PC-3 (cell line): Measurements from ENCODE around the gene GMDS. TPM values are rescaled to one million over a fixed set of nuclear protein-coding genes. Genes with fewer than 3 reads are reported as not detected.
A peak's percentile ranks its signal among the peaks of the same experiment; 100 is the strongest.

Source experiments
- ATAC-seq: fragments of 200-7000 bp; cut with Tn5 transposase; 2 replicates; pipeline ENCODE4 v1.9.1; 2020; ENCODE audit warnings: mild to moderate bottlenecking, moderate library complexity
- BruUV-seq: library from RNA; stranded (reverse); fragments of 400-500 nt; replicated peaks from 2 replicates; lab custom pipeline; 2021; lab: Mats Ljungman, UMichigan
- CTCF ChIA-PET: fragments of 300-600 bp; sonication (Branson Sonifier 250); formaldehyde crosslinking; loops from one replicate; lab custom pipeline; 2022; ENCODE audit warnings: antibody characterized with exemption; lab: Charles Lee
- POLR2A ChIA-PET: fragments of 300-600 bp; sonication (Branson Sonifier 250); formaldehyde crosslinking; loops from one replicate; lab custom pipeline; 2022; ENCODE audit warnings: antibody characterized with exemption; ENCODE audit not compliant: unreplicated experiment; lab: Charles Lee
- DNase-seq: peaks from one replicate; pipeline ENCODE4 v3.0.0-alpha.2; 2015
- H2AFZ ChIP-seq: fragments of 300-600 bp; sonication (generic); 2 replicates; pipeline ENCODE4 v1.6.0; 2016; ENCODE audit warnings: antibody characterized with exemption, low read length
- H3F3A ChIP-seq: fragments of 300-600 bp; sonication (generic); one replicate; pipeline ENCODE4 v1.6.0; 2017; ENCODE audit warnings: antibody characterized with exemption, low read length, control low read depth, mild to moderate bottlenecking; ENCODE audit not compliant: unreplicated experiment
- H3K27ac ChIP-seq: fragments of 300-600 bp; sonication (generic); 2 replicates; pipeline ENCODE4 v1.5.1; 2016; ENCODE audit warnings: mild to moderate bottlenecking, low read length
- H3K27me3 ChIP-seq: fragments of 300-600 bp; sonication (generic); 2 replicates; pipeline ENCODE4 v1.6.1; 2016; ENCODE audit warnings: low read length, mixed read lengths
- H3K36me3 ChIP-seq: fragments of 300-600 bp; sonication (generic); 2 replicates; pipeline ENCODE4 v1.6.1; 2016; ENCODE audit warnings: low read depth, mixed run types, low read length, mixed read lengths
- H3K4me1 ChIP-seq: fragments of 300-600 bp; sonication (generic); 2 replicates; pipeline ENCODE4 v1.5.1; 2016; ENCODE audit warnings: low read length; ENCODE audit not compliant: insufficient read depth
- H3K4me2 ChIP-seq: fragments of 300-600 bp; sonication (generic); 2 replicates; pipeline ENCODE4 v1.6.0; 2016; ENCODE audit warnings: low read length
- H3K4me3 ChIP-seq: fragments of 300-600 bp; sonication (generic); 2 replicates; pipeline ENCODE4 v1.5.1; 2016; ENCODE audit warnings: mild to moderate bottlenecking, low read length, mixed read lengths
- H3K79me2 ChIP-seq: fragments of 300-600 bp; sonication (generic); 2 replicates; pipeline ENCODE4 v1.6.1; 2017; ENCODE audit warnings: low read length, mixed read lengths
- H3K9ac ChIP-seq: fragments of 300-600 bp; sonication (generic); 2 replicates; pipeline ENCODE4 v1.6.0; 2016; ENCODE audit warnings: mild to moderate bottlenecking, low read length
- H3K9me2 ChIP-seq: fragments of 300-600 bp; sonication (generic); replicated peaks from 2 replicates; pipeline ENCODE4 v1.6.1; 2016; ENCODE audit warnings: mixed run types, low read length, mixed read lengths
- H3K9me3 ChIP-seq: fragments of 300-600 bp; sonication (generic); 2 replicates; pipeline ENCODE4 v1.6.1; 2016; ENCODE audit warnings: low read length, mixed read lengths
- H4K20me1 ChIP-seq: fragments of 300-600 bp; sonication (generic); 2 replicates; pipeline ENCODE4 v1.6.1; 2016; ENCODE audit warnings: low read length, mixed read lengths
- EZH2 ChIP-seq: fragments of 300-600 bp; sonication (generic); IDR thresholded peaks from one replicate; pipeline ENCODE4 v1.6.1; 2017; ENCODE audit warnings: antibody characterized with exemption, mild to moderate bottlenecking, low read length; ENCODE audit not compliant: unreplicated experiment
- EZH2phosphoT487 ChIP-seq: fragments of 300-600 bp; sonication (generic); IDR thresholded peaks from 2 replicates; pipeline ENCODE4 v1.6.1; 2018; ENCODE audit warnings: mild to moderate bottlenecking, antibody characterized with exemption, low read length, borderline replicate concordance
- intact Hi-C: fragments of 100-400 bp; cut with micrococcal nuclease; formaldehyde crosslinking; loops from 2 replicates; pipeline ENCODE4 v1.9.0; 2023
- total RNA-seq: library from RNA; depleted of rRNA; stranded (reverse); fragments of >200 nt; gene quantifications from 2 replicates; pipeline ENCODE4 v1.2.3, GENCODE V29; 2014
- TF ChIP-seq, protein P1 (sequence below): fragments of 300-600 bp; sonication (generic); conservative IDR thresholded peaks from 2 replicates; pipeline ENCODE4 v1.5.1; 2017; ENCODE audit warnings: antibody characterized with exemption, low read depth, mild to moderate bottlenecking, low read length

GMDS gene
- total RNA-seq, 1 experiment from 2014 or later: 18.3 TPM

DNA sequence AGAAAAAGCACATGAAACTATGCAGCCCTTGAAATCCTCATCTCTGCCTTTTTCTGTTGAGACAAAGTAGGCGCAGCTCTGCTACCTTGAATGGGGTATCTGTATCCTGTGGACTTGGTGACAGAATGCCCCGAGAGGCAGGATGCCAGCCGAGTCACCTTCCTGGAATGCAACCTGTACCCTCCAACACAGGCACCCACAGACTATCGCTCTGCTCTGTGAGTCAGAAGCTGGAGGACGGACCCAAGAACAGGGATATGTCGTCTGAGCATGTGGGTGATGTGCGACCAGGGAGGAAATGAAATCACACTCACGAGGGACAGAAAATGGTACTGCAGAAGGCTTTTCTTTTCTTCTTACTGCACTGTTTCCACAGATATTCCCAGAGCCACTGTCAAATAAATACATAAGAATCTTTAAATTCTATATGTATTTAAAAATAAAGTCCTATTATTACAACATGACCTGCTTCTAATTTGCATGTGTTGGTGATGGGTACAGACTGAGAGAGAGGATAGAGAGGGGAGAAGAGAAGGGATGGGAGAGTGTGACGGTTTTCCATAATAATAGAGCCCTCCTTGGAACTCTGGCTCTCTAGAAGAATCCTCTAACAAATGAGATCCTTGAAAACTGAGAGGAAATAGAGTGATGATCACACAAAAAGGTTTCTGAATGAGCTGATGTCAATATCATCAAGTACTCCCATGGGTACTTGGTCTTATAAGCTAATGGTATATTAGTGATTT, 327.6 kb downstream of the GMDS start:
- H3F3A ChIP-seq: peaks cover 10% of the 10 kb centered on the region
- H3K36me3 ChIP-seq: no peaks in the 10 kb centered on the region
- DNase-seq (peak; percentile 97), ATAC-seq (peak; percentile 94)
- peak overlapping the region; percentile 80 for H3K27ac ChIP-seq
- peak overlapping the region; percentile 17 for H3K9ac ChIP-seq
- no peak overlapping the region for H3K4me3 ChIP-seq
- H3K27me3 ChIP-seq: no peaks in the 10 kb centered on the region
- H3K4me2 ChIP-seq: peak overlapping the region; percentile 58
- intact Hi-C loops: loop anchor here (1.0 to 10.0 kb wide), 5 partner anchors 23 to 233 kb away; no protein-coding TSS in a partner anchor
- CTCF ChIA-PET: no interaction called here
- H3K9me3 ChIP-seq: no peaks in the 10 kb centered on the region
- H3K9me2 ChIP-seq: no peaks in the 10 kb centered on the region
- TF ChIP-seq EZH2phosphoT487: no peak
- TF ChIP-seq, protein P1, sequence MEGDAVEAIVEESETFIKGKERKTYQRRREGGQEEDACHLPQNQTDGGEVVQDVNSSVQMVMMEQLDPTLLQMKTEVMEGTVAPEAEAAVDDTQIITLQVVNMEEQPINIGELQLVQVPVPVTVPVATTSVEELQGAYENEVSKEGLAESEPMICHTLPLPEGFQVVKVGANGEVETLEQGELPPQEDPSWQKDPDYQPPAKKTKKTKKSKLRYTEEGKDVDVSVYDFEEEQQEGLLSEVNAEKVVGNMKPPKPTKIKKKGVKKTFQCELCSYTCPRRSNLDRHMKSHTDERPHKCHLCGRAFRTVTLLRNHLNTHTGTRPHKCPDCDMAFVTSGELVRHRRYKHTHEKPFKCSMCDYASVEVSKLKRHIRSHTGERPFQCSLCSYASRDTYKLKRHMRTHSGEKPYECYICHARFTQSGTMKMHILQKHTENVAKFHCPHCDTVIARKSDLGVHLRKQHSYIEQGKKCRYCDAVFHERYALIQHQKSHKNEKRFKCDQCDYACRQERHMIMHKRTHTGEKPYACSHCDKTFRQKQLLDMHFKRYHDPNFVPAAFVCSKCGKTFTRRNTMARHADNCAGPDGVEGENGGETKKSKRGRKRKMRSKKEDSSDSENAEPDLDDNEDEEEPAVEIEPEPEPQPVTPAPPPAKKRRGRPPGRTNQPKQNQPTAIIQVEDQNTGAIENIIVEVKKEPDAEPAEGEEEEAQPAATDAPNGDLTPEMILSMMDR: no peak
- no TSS peak for BruUV-seq
- POLR2A ChIA-PET: interaction anchor here (0.6 kb wide), 1 partner anchor 145 kb away, joined by 3 read pairs; no protein-coding TSS in a partner anchor
- H2AFZ ChIP-seq: no peak overlapping the region
- no peaks in the 10 kb centered on the region for H3K79me2 ChIP-seq
- peaks cover 26% of the 10 kb centered on the region for H3K4me1 ChIP-seq
- H4K20me1 ChIP-seq: no peaks in the 10 kb centered on the region

DNA sequence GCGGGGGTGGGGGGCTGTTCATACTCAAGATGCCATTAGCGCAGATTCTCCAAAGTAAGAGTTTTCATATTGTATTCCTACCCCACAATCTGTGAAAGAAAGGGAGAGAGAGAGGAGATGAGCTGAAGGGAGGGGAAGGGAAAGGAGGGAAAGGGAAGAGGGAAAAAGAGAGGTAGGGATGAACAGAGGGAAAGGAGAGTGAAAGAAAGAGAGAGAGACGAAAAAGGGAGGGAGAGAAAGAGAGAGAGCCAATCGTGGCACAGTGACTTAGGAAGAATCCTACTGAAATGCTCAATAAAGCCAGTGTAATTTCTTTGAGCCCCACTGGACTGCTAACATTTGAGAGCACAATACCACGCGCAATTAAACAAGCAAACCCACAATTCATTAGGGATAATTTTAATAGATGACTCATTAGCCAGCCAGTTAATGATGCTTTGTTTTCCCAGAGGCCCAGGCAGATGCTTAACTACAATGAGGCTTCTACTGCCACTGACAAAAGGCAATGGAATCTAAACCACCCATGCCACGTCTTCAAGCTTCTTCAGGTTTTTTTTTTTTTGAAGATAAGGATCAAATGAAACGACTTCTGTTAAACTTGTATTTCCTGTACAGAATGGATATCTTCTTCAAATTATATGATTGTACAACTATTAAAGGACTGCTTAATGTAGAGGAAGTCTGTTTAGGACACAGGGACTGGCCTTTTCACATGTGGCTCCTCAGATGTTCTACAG, 328.9 kb downstream of the GMDS start:
- DNase-seq: peak; percentile 79
- Histone ChIP-seq H3K36me3 (no peaks in the 10 kb centered on the region), H3K27me3 (no peaks in the 10 kb centered on the region), H3K79me2 (no peaks in the 10 kb centered on the region), H3K9me3 (no peaks in the 10 kb centered on the region), H3K9me2 (no peaks in the 10 kb centered on the region), H3K9ac (peak overlapping the region; percentile 17), H3K27ac (peak overlapping the region; percentile 80), H3K4me3 (no peak overlapping the region), H3F3A (peaks cover 10% of the 10 kb centered on the region), H3K4me1 (peaks cover 32% of the 10 kb centered on the region), H4K20me1 (no peaks in the 10 kb centered on the region), H3K4me2 (peak overlapping the region; percentile 58), H2AFZ (no peak overlapping the region)
- ChIA-PET CTCF (no interaction called here), POLR2A (interaction anchor here (0.6 kb wide), 1 partner anchor 30 kb away, joined by 9 read pairs; no protein-coding TSS in a partner anchor)
- peak; percentile 31 for ATAC-seq
- intact Hi-C loops: loop anchor here (1.0 to 10.0 kb wide), 5 partner anchors 22 to 232 kb away; no protein-coding TSS in a partner anchor
- BruUV-seq: no TSS peak
- TF ChIP-seq EZH2phosphoT487 (no peak), EZH2 (no peak)
- TF ChIP-seq, protein P1: no peak
